ENCODE measurements around the gene LATS1. TPM values are rescaled to one million over a fixed set of nuclear protein-coding genes. Genes with fewer than 3 reads are reported as not detected.

LATS1 gene
- total RNA-seq = 26.2 TPM

GRCh38 chr6:149717588-149718458 lies at the start of gene LATS1:
TSS of gene LATS1 (minus strand) at chr6:149718101. CDS start at chr6:149702126, 15,975 bp downstream.

GRCh38 chr6:149749594-149750135 lies 31.8 kb upstream of the LATS1 start, which contains the start of gene PCMT1:
TSS of gene PCMT1 (plus strand) at chr6:149749741. CDS start at chr6:149749902, 161 bp downstream.

GRCh38 chr6:149746147-149746946 lies 28.4 kb upstream of the LATS1 start, which contains the start of gene NUP43:
TSS of gene NUP43 (minus strand) at chr6:149746529. CDS start at chr6:149746495, 34 bp downstream.

GRCh38 chr6:149648148-149649145 lies 69.5 kb downstream of the LATS1 start, which contains the start of gene KATNA1:
TSS of gene KATNA1 (minus strand) at chr6:149648714. CDS start at chr6:149638547, 10,167 bp downstream.

Small RNA genes lying within 50 kb of the gene (small RNA-seq; reads per million reads assigned to genes)
- not detected for gene RF00019 (ENCODE audit: low replicate concordance)

Other genes starting within 250 kb of the LATS1 start
- 1.3 TPM for gene ZC3H12D, start 233.1 kb downstream of the LATS1 start, total RNA-seq
- 27.2 TPM for gene PPIL4, start 172.1 kb downstream of the LATS1 start, total RNA-seq
- gene GINM1, start 151.7 kb downstream of the LATS1 start, total RNA-seq = 53.2 TPM
- 17.5 TPM for gene KATNA1, start 69.4 kb downstream of the LATS1 start, total RNA-seq
- gene NUP43, start 28.4 kb upstream of the LATS1 start, total RNA-seq = 33.0 TPM
- gene PCMT1, start 31.6 kb upstream of the LATS1 start, total RNA-seq = 58.4 TPM
- gene LRP11, start 146.3 kb upstream of the LATS1 start, total RNA-seq = 28.9 TPM
- not detected for gene RAET1E, start 180.0 kb upstream of the LATS1 start, total RNA-seq
- 1.1 TPM for gene RAET1G, start 205.0 kb upstream of the LATS1 start, total RNA-seq
- 2.3 TPM for gene ULBP2, start 223.9 kb upstream of the LATS1 start, total RNA-seq
- gene ULBP1, start 245.8 kb upstream of the LATS1 start, total RNA-seq = 0.29 TPM

Measured in metanephros (tissue), 2 donors.